Thyroid gland (tissue), 4 donors: ENCODE results near the gene GZF1.

Experiments
- POLR2A ChIP-seq, 2 donors: fragments of 450-650 bp; IDR thresholded peaks; one replicate each; pipeline ENCODE4 v1.6.1; 2017; ENCODE audit warnings: antibody characterized with exemption in 2 of 2, mild to moderate bottlenecking in 2 of 2, moderate library complexity in 1 of 2
- TF ChIP-seq, protein P1 (sequence below), 6 experiments: fragments of 200-600 bp in 3 of 6; fragments of 450-650 bp in 3 of 6; sonication (generic) in 3 of 6; IDR thresholded peaks; one replicate each; pipeline ENCODE4 v1.5.1; 2016 to 2019; ENCODE audit warnings: antibody characterized with exemption in 6 of 6, mild to moderate bottlenecking in 2 of 6, inconsistent platforms in 1 of 6, moderate library complexity in 1 of 6

- TF ChIP-seq, protein P1, sequence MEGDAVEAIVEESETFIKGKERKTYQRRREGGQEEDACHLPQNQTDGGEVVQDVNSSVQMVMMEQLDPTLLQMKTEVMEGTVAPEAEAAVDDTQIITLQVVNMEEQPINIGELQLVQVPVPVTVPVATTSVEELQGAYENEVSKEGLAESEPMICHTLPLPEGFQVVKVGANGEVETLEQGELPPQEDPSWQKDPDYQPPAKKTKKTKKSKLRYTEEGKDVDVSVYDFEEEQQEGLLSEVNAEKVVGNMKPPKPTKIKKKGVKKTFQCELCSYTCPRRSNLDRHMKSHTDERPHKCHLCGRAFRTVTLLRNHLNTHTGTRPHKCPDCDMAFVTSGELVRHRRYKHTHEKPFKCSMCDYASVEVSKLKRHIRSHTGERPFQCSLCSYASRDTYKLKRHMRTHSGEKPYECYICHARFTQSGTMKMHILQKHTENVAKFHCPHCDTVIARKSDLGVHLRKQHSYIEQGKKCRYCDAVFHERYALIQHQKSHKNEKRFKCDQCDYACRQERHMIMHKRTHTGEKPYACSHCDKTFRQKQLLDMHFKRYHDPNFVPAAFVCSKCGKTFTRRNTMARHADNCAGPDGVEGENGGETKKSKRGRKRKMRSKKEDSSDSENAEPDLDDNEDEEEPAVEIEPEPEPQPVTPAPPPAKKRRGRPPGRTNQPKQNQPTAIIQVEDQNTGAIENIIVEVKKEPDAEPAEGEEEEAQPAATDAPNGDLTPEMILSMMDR (IDR thresholded peaks at IDR 0.05), result no peak
- TF ChIP-seq POLR2A (IDR thresholded peaks at IDR 0.05), result no peak
Observed at GRCh38 chr20:23375827-23376226, 13.8 kb downstream of the GZF1 start.
